Effector memory CD8-positive, alpha-beta T cell (primary cell): ENCODE results near the gene CACNA2D4.
"Not testable (repeated sequence)": the region's sequence is repeated elsewhere in the genome, so short reads cannot be mapped to it uniquely, and the experiment has no call there.

Source experiments
- ATAC-seq: fragments of 150-1000 bp; cut with Tn5 transposase; replicated peaks from 2 replicates; pipeline ENCODE4 v1.10.0; 2021; ENCODE audit warnings: mild to moderate bottlenecking, moderate library complexity
- DNase-seq, 3 experiments: peaks; one replicate each; pipeline ENCODE4 v3.0.0; 2021
- H3K27ac Mint-ChIP-seq, 2 donors: one replicate each; pipeline ENCODE4 v1.8.0; 2022; ENCODE audit warnings: mild to moderate bottlenecking in 2 of 2, mixed read lengths in 2 of 2, moderate library complexity in 2 of 2
- H3K27me3 Mint-ChIP-seq, 2 donors: one replicate each; pipeline ENCODE4 v1.8.0; 2022; ENCODE audit warnings: mixed read lengths in 2 of 2
- H3K36me3 Mint-ChIP-seq: one replicate; pipeline ENCODE4 v1.8.0; 2022; ENCODE audit warnings: mild to moderate bottlenecking, moderate library complexity, mixed read lengths; ENCODE audit not compliant: insufficient read depth
- H3K4me1 Mint-ChIP-seq, 2 donors: one replicate each; pipeline ENCODE4 v1.8.0; 2022; ENCODE audit warnings: low read depth in 2 of 2, mixed read lengths in 2 of 2
- H3K4me3 Mint-ChIP-seq, 2 donors: one replicate each; pipeline ENCODE4 v1.8.0; 2022; ENCODE audit warnings: mild to moderate bottlenecking in 2 of 2, mixed read lengths in 2 of 2, moderate library complexity in 2 of 2
- H3K9me3 Mint-ChIP-seq, 2 donors: one replicate each; pipeline ENCODE4 v1.8.0; 2022; ENCODE audit warnings: mixed read lengths in 2 of 2

The CACNA2D4 gene

DNA sequence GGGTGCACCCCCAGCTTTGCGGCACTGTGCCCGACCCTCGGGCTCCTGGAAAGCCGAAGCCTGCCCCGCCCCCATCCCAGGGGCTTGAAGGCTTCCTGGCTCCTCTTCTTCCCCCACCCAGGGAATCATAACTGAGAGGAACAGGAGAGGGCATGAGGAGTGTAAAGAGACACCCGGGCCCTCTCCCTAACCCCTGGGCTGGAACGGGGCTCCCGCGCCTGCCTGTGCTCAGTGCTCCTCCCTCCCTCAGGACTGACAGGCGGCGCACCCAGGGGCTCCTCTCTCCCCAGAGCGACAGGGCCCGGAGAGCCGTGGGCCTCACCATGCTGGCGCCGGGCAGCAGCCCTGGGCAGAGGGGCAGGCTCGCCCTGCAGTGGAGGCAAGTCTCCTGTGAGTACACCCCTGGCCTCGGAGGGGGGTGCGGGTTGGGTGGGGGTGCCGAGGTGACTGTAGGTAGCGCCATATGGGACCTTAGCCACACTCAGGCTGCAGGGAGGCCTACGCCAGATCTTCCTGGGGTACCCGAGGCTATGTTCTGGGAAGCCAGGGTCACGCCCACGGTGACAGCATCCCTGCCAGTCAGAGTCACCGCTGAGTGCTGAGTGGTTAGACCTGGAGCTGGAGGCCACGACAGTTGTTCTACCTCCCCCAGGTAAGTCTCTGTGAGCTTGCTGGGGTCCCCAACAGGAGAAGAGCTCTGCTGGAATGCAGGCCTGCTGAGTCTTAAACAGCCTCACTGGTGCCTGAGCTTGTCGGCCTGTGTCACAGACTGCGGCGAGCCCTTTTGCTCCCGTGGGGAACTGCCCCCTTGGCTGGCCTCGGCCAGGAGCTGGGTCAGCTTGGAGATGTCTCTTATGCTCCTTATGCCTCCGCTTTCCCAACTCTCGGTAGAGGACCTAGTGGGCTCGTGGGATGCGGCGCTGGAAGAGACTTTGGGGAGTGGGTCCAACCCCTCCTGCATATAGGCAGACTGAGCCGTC lies 90.3 kb downstream of the CACNA2D4 start:
- Mint-ChIP-seq H3K36me3 (no peaks in the 10 kb centered on the region), H3K9me3 (no peaks in the 10 kb centered on the region), H3K4me1 (peaks cover 0 to 10% of the 10 kb centered on the region in 2 donors), H3K27ac (no peak overlapping the region), H3K27me3 (peaks cover 36 to 66% of the 10 kb centered on the region in 2 donors), H3K4me3 (no peak overlapping the region)
- ATAC-seq, result no peak
- DNase-seq, result no peak

DNA sequence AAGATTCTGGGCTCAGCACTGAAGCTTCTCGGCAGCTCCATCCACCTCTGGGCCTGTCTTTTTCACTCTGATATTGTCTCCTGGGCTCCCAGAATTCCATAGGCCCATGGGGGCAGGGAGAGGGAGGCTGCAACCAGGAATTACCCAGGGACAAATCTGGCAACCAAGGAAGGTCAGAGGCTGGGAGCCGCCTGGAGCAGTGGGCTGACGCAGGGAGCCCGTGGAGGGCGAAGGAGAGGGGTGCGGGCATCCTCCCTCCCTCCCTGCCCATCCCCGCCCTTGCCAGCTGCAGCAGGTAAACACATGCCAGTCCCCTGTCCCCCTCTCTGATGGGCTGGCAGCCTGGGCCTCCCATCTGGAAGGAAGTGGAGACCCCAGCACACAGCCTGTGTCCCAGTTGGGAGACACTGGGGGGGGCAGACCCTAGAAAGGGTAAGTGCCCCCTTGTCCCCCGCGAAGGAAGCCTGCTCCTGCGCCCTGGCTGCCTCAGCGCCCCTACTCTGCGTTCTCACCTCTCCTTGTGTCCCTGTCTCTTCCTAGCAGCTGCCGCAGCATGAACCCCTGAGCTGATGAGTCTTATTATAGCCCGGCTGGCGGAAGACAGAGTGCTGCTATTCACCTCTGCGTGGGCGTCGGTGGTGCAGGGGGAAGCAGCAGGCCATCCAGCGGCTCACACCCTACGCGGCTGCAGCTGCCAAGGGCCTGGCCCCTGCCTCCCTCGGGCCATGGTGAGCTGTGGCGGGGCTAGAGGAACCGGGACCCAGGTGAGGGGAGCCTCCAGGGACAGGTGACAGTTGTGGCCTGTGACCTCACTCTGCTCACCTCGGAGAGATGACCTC lies 91.4 kb downstream of the CACNA2D4 start:
- Mint-ChIP-seq H3K4me1 (peaks cover 0 to 13% of the 10 kb centered on the region in 2 donors), H3K36me3 (no peaks in the 10 kb centered on the region), H3K27me3 (peaks cover 38 to 68% of the 10 kb centered on the region in 2 donors), H3K9me3 (no peaks in the 10 kb centered on the region), H3K27ac (no peak overlapping the region), H3K4me3 (no peak overlapping the region)
- DNase-seq, result no peak
- no peak for ATAC-seq

DNA sequence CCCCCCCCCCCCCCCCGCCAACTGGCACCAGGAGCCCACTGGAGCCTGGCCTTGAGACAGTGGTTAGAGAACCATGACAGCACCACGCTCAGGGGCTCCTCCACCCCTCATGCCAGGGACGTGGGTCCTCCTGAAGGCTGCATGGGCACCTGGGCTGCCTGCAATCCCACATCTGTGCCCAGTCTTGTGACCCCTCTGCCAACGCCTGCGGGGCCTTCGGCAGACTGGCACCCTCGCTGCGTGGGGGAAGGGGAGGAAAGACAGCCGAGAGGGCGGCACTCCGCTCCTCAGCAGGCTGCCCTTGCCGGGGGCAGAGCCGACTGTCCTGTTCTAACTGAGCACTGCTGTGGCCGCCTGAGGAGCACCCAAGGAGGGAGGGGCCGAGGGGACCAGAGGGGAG lies 92.1 kb downstream of the CACNA2D4 start:
- Mint-ChIP-seq H3K27ac (no peak overlapping the region), H3K27me3 (peaks cover 41 to 68% of the 10 kb centered on the region in 2 donors), H3K4me1 (peaks cover 0 to 14% of the 10 kb centered on the region in 2 donors), H3K36me3 (no peaks in the 10 kb centered on the region), H3K4me3 (no peak overlapping the region), H3K9me3 (no peaks in the 10 kb centered on the region)
- no peak for ATAC-seq
- no peak for DNase-seq

DNA sequence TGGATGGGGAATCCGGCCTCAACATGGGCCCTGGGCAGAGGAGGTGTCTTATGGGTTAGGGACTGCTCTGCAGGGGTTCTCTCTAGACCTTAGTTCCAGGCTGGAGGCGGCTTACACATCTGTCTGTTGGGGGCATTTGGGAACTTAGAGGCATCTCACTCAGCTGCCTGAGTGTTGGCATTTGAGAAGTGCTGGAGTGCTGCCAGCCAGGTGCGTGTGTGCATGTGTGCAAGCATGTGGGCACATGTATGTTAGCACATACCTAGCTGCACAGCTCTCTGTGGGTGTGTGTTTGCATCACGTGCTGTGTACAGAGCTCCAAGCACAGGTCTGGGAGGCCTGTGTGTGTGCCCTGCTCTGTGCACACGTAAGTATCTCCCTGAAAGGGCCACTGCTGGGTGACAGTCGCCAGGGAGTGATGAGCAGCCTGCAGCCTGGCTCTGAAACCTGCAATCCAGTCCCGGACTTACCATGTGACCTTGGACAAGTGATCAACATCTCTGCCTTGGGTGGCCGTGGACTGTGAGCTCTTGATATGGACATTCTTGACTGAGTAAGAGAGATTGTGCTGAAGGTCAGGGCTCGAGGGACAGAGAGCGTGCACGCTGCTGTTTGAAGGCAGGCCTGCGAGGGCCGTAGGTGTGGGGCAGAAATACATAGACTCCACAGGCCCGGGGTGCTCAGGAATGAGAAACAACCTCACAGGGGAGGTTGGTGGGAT lies 92.9 kb downstream of the CACNA2D4 start:
- Mint-ChIP-seq H3K27ac (no peak overlapping the region), H3K27me3 (peaks cover 44 to 68% of the 10 kb centered on the region in 2 donors), H3K4me1 (peaks cover under 1 to 5% of the 10 kb centered on the region in 2 donors)

DNA sequence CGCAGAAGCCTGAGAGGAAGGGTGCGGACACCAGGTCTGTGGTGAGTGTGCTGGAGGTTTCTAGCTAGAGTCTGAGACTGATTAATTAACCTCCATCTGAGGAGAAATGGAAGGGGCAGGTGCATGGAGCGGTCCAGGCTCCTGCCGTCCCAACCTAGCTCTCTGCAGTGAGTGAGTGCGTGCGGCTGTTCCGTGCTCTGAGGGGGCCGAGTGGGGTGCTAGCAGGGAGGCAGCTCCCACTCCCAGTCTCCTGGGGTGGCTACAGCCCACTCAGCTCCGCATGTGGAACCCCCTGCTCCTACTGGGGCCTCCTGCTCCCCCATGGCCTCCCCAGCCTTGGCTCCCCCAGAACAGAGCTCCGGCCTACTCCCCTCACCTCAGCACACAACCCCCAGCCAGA lies 95.2 kb downstream of the CACNA2D4 start:
- DNase-seq (no peak), ATAC-seq (no peak)
- H3K4me1 Mint-ChIP-seq, result peaks cover 3 to 11% of the 10 kb centered on the region in 2 donors
- H3K9me3 Mint-ChIP-seq, result no peaks in the 10 kb centered on the region
- H3K27me3 Mint-ChIP-seq, result peaks cover 53 to 75% of the 10 kb centered on the region in 2 donors
- no peak overlapping the region for H3K27ac Mint-ChIP-seq
- no peaks in the 10 kb centered on the region for H3K36me3 Mint-ChIP-seq
- H3K4me3 Mint-ChIP-seq, result no peak overlapping the region

More for the DNA sequence above, 92.9 kb downstream of the CACNA2D4 start:
- no peaks in the 10 kb centered on the region for H3K9me3 Mint-ChIP-seq
- no peak for ATAC-seq
- no peaks in the 10 kb centered on the region for H3K36me3 Mint-ChIP-seq
- DNase-seq, result no peak
- H3K4me3 Mint-ChIP-seq, result no peak overlapping the region

DNA sequence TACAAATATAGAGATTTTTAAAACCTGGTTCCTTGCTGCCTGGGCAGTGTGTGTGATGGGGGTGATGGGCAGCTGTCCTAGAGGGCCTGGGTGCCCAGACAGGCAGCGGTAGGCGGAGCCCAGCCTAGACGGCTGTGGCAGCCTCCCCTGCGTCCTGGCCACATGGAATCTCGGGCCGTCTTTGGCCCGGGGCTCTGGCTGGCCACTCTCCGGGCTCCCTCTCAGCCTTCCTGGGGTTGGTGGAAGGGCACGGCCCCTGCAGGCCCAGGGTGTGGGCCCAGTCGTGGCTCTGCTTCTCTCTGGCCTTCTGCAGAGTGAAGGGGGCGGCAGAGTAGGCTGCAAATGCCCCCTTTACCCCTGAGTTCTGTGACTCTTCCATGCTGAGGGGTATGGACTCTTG lies 95.8 kb downstream of the CACNA2D4 start:
- ATAC-seq, result no peak
- no peak for DNase-seq
- H3K27me3 Mint-ChIP-seq, result peaks cover 53 to 74% of the 10 kb centered on the region in 2 donors

DNA sequence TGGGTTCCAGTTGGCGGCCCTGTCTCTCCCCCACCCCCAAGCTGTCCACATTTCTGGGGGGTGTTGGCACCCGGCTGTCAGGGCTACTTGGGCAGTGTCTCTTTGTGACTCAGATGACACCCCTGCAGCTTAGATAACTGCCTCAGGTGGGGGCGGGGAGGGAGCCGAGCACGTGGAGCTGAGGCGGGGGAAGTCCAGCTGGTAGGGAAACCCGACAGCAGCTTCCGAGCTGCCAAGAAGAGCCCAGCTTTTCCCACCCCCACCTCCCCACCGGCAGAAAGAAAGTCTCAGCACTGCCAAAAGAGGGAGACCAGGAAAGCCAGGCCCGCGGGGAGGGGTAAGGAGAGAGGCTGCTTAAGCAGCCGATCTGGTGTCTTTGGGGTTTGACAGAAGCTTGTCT lies 96.6 kb downstream of the CACNA2D4 start:
- Mint-ChIP-seq H3K36me3 (no peaks in the 10 kb centered on the region), H3K27ac (no peak overlapping the region), H3K4me1 (peaks cover 3 to 10% of the 10 kb centered on the region in 2 donors), H3K4me3 (no peak overlapping the region), H3K27me3 (peaks cover 53 to 65% of the 10 kb centered on the region in 2 donors), H3K9me3 (no peaks in the 10 kb centered on the region)
- ATAC-seq (no peak), DNase-seq (no peak)

More for the DNA sequence above, 95.8 kb downstream of the CACNA2D4 start:
- Mint-ChIP-seq H3K4me1 (peaks cover 3 to 11% of the 10 kb centered on the region in 2 donors), H3K4me3 (no peak overlapping the region), H3K36me3 (no peaks in the 10 kb centered on the region), H3K9me3 (no peaks in the 10 kb centered on the region), H3K27ac (no peak overlapping the region)

DNA sequence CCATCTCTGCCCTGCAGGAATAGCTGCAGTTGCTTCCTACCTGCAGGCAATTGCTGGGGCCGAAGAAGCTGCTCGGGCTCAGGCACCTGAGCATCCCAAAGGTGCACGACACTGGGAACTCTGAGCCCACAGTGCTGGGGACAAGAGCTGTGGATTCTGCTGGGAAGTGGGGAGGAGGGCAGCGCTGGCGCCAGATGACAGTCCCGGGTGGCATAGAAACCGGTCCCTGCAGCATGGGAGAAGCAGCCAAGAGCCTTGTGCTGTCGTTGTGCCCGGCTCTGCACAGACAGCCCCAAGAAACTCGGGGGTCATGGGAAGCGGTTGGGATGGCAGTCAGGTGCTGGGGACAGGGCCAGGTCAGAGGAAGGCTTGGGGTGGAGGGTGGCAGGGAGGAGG lies 97.6 kb downstream of the CACNA2D4 start:
- Mint-ChIP-seq H3K36me3 (no peaks in the 10 kb centered on the region), H3K27ac (peak overlapping the region in 1 of 2 donors; percentile 44), H3K27me3 (peaks cover 59 to 74% of the 10 kb centered on the region in 2 donors), H3K4me1 (peaks cover 3 to 12% of the 10 kb centered on the region in 2 donors), H3K4me3 (no peak overlapping the region), H3K9me3 (no peaks in the 10 kb centered on the region)
- ATAC-seq, result no peak
- no peak for DNase-seq

DNA sequence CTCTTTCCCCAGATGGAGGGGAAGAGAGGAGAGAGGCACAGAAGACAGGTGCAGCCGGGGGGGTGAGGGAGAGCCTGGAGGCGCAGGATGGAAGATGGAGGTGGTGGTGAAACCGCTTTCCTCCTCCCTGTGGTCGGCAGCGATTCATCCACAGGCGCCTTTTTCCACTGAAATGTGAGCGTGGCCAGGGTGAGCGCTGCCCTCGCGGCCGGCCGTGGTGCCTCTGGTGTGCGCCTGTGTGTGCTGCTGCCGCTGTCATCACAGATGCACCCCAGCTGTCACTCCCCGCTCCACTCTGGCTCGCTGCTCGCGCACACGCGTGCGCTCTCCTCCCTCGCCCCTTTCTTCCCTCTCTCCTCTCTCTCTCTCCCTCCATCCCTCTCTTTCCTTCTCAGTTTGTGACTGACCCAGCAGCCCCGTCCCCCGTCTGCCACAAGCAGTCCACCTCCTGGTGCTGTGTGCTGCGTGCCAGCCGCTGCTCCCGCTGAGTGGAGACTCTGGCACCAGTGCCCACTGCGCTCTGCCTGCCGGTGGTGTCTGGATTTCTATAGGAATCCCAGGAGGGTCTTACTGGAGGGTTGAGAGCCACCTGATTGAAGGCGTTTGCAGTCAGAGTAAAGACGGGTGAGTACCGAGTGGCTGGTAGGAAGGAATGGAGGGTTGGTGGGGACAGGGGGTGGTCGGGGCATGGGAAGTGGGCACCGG lies 98.1 kb downstream of the CACNA2D4 start, which contains the start of gene LRTM2:
Gene LRTM2, plus strand, starts transcription at position 375 of the 705 bp plus-strand sequence. CDS start 7,584 bp downstream, outside the sequence.
- H3K9me3 Mint-ChIP-seq, result no peaks in the 10 kb centered on the region
- peaks cover 58 to 77% of the 10 kb centered on the region in 2 donors for H3K27me3 Mint-ChIP-seq
- H3K4me3 Mint-ChIP-seq, result peak within 1 kb of the TSS in 1 of 2 donors; percentile 46
- peak; percentile 26 for ATAC-seq
- peaks cover 3 to 12% of the 10 kb centered on the region in 2 donors for H3K4me1 Mint-ChIP-seq
- peak within 1 kb of the TSS in 1 of 2 donors; percentile 44 for H3K27ac Mint-ChIP-seq
- no peak for DNase-seq
- no peaks in the 10 kb centered on the region for H3K36me3 Mint-ChIP-seq

DNA sequence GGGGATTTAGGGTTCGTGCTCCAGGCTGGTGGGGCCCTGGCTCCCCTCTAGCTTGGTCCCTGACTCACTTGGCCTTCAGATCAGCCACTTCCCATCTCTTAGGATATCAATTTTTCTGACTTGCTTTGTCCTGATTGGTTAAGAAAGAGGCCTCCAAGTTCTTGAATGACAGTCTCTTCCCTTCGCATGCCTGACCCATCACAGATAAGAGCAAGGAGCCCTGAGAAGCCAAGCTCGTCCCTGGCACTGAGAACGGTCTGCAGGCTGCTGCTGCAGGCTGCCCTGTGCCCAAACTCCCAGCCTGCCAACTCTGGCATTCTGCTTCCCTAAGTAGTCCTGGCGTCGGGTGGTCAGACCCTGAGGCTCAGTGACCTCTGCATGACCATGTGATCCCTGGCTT lies 98.9 kb downstream of the CACNA2D4 start:
- Mint-ChIP-seq H3K27me3 (peaks cover 55 to 77% of the 10 kb centered on the region in 2 donors), H3K27ac (no peak overlapping the region)

DNA sequence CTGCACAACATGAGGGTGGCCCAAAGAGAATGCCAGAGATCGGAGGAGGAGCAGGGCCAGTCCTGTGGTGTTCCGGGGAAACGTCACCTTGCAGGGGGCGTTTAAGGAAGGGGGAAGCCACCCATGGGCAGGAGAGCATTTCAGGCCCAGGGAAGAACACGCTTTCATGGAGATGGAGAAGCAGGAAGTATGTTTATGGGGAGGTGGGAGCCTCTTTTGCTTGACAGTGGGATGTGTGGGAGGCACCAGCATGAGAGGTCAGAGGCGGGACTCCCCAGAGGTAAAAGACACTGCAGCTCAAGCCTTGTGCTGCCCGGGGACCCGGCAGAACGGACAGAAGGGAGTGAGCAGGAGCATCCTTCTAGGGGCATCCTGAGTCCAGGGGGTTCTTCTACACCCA lies 99.4 kb downstream of the CACNA2D4 start:
- Mint-ChIP-seq H3K27me3 (peaks cover 58 to 77% of the 10 kb centered on the region in 2 donors), H3K9me3 (no peaks in the 10 kb centered on the region), H3K4me1 (peaks cover 3 to 12% of the 10 kb centered on the region in 2 donors), H3K4me3 (no peak overlapping the region), H3K36me3 (no peaks in the 10 kb centered on the region), H3K27ac (no peak overlapping the region)
- DNase-seq (no peak), ATAC-seq (no peak)

More for the DNA sequence above, 98.9 kb downstream of the CACNA2D4 start:
- peaks cover 3 to 12% of the 10 kb centered on the region in 2 donors for H3K4me1 Mint-ChIP-seq
- no peak for DNase-seq
- ATAC-seq, result no peak
- no peak overlapping the region for H3K4me3 Mint-ChIP-seq
- H3K36me3 Mint-ChIP-seq, result no peaks in the 10 kb centered on the region
- no peaks in the 10 kb centered on the region for H3K9me3 Mint-ChIP-seq

DNA sequence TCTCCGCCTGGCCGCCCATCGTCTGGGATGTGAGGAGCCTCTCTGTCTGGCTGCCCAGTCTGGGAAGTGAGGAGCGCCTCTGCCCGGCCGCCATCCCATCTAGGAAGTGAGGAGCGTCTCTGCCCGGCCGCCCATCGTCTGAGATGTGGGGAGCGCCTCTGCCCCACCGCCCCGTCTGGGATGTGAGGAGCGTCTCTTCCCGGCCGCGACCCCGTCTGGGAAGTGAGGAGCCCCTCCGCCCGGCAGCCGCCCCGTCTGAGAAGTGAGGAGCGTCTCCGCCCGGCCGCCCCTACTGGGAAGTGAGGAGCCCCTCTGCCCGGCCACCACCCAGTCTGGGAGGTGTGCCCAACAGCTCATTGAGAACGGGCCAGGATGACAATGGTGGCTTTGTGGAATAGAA lies 100.5 kb downstream of the CACNA2D4 start:
- DNase-seq, H3K4me3 Mint-ChIP-seq, H3K27ac Mint-ChIP-seq, H3K36me3 Mint-ChIP-seq, ATAC-seq, H3K9me3 Mint-ChIP-seq: not testable (repeated sequence)
- peaks cover 3 to 13% of the 10 kb centered on the region in 2 donors for H3K4me1 Mint-ChIP-seq
- H3K27me3 Mint-ChIP-seq, result peaks cover 53 to 67% of the 10 kb centered on the region in 2 donors
